PFSK-1 (cell line): ENCODE results near the gene CSNK1G1.

ENCODE experiments used
- POLR2AphosphoS5 ChIP-seq: IDR thresholded peaks from 2 replicates; pipeline ENCODE4 v1.6.1; 2012; ENCODE audit warnings: low read depth, mild to moderate bottlenecking, control low read depth, low read length, moderate library complexity
- SIN3A ChIP-seq: IDR thresholded peaks from 2 replicates; pipeline ENCODE4 v1.6.1; 2012; ENCODE audit warnings: mild to moderate bottlenecking, low read length, moderate library complexity, borderline replicate concordance; ENCODE audit not compliant: insufficient read depth
- TAF1 ChIP-seq: IDR thresholded peaks from 2 replicates; pipeline ENCODE4 v1.6.1; 2012; ENCODE audit warnings: low read length, control low read depth, borderline replicate concordance; ENCODE audit not compliant: insufficient read depth
- TF ChIP-seq, protein P1 (sequence below), 2 experiments: IDR thresholded peaks; 2 replicates each; pipeline versions ENCODE4 v1.6.1 to v1.8.0; 2011 to 2012; ENCODE audit warnings: low read depth in 2 of 2, low read length in 2 of 2, control low read depth in 1 of 2, inconsistent platforms in 1 of 2, mild to moderate bottlenecking in 1 of 2, moderate library complexity in 1 of 2; ENCODE audit not compliant: insufficient read depth in 1 of 2

- TF ChIP-seq POLR2AphosphoS5 (no peak), SIN3A (no peak), TAF1 (no peak)
- TF ChIP-seq, protein P1, sequence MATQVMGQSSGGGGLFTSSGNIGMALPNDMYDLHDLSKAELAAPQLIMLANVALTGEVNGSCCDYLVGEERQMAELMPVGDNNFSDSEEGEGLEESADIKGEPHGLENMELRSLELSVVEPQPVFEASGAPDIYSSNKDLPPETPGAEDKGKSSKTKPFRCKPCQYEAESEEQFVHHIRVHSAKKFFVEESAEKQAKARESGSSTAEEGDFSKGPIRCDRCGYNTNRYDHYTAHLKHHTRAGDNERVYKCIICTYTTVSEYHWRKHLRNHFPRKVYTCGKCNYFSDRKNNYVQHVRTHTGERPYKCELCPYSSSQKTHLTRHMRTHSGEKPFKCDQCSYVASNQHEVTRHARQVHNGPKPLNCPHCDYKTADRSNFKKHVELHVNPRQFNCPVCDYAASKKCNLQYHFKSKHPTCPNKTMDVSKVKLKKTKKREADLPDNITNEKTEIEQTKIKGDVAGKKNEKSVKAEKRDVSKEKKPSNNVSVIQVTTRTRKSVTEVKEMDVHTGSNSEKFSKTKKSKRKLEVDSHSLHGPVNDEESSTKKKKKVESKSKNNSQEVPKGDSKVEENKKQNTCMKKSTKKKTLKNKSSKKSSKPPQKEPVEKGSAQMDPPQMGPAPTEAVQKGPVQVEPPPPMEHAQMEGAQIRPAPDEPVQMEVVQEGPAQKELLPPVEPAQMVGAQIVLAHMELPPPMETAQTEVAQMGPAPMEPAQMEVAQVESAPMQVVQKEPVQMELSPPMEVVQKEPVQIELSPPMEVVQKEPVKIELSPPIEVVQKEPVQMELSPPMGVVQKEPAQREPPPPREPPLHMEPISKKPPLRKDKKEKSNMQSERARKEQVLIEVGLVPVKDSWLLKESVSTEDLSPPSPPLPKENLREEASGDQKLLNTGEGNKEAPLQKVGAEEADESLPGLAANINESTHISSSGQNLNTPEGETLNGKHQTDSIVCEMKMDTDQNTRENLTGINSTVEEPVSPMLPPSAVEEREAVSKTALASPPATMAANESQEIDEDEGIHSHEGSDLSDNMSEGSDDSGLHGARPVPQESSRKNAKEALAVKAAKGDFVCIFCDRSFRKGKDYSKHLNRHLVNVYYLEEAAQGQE (IDR thresholded peaks at IDR 0.05; ENCODE audit: insufficient read depth in 1 of 2, low read depth in 2 of 2, low read length in 2 of 2), result no peak
Observed at GRCh38 chr15:64152507-64153387, 203.2 kb downstream of the CSNK1G1 start.
